Neuron (in vitro differentiated cells): Measurements from ENCODE around the gene PELI3.
"Not testable (repeated sequence)": the region's sequence is repeated elsewhere in the genome, so short reads cannot be mapped to it uniquely, and the experiment has no call there.

Experiments used
- H2AFZ ChIP-seq: one replicate; pipeline ENCODE4 v1.6.1; 2013; ENCODE audit warnings: low read depth, mild to moderate bottlenecking, inconsistent platforms, low read length, moderate library complexity
- H3K27me3 ChIP-seq: one replicate; pipeline ENCODE4 v1.6.1; 2013; ENCODE audit warnings: low read length; ENCODE audit not compliant: insufficient read depth
- H3K36me3 ChIP-seq: one replicate; pipeline ENCODE4 v1.6.1; 2013; ENCODE audit warnings: low read length; ENCODE audit not compliant: insufficient read depth
- H3K4me1 ChIP-seq: one replicate; pipeline ENCODE4 v1.6.1; 2013; ENCODE audit warnings: low read length; ENCODE audit not compliant: insufficient read depth
- H3K4me3 ChIP-seq: 2 replicates; pipeline ENCODE4 v1.5.1; 2013; ENCODE audit warnings: mild to moderate bottlenecking, low read length, moderate library complexity
- H3K9me3 ChIP-seq: one replicate; pipeline ENCODE4 v1.6.1; 2013; ENCODE audit warnings: low read length

PELI3 gene

DNA sequence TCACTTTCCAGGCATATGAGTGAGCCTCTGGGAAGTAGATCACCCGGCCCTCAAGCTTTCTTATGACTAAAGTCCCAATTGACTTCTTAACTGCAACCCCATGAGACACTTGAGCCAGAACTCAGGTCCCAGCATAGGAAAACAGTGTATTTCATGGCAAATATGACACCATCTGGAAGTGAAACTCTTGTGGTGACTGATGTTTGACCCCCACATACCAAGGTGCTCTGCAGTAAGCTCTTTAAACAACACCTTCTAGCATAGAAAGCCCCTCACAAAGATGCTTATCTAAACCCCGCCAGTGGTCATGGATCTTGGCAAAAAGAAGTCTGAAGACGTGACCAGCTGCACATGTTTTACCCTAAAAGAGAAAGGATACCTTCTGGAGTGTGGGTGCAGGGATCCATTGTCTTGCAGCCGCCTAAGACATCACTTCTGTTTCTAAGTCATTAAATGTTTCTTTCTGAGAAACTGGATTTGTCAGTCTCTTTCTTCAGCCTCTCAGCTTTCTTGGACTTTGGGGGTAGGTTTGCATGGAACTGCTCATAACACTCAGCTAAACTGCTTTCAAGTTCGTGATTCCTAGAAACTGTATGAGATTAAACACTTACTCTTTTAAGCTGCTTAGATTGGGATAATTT, 7.4 kb upstream of the PELI3 start:
- Histone ChIP-seq H3K4me1 (no peaks in the 10 kb centered on the region), H3K27me3 (no peaks in the 10 kb centered on the region), H3K4me3 (no peak overlapping the region), H2AFZ (no peak overlapping the region), H3K36me3 (no peaks in the 10 kb centered on the region), H3K9me3 (no peaks in the 10 kb centered on the region)

DNA sequence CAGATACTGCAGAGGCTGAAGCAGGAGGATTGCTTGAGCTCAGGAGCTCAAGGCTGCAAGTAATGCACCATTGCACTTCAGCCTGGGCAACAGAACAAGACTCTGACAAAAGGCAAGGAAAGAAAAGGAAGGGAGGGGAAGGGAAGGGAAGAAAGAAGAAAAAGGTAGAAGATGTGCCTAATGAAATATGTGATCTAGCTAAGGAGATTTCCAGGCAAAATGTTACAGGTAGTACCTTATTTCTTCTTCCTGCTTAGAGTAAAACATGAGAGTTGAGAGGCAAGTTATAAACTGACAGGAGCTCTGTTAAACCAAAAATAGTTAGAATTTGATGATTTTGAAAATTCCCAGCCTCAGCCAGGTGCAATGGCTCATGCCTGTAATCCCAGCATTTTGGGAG, 4.7 kb upstream of the PELI3 start:
- H3K4me1 ChIP-seq: no peaks in the 10 kb centered on the region
- no peak overlapping the region for H3K4me3 ChIP-seq
- no peaks in the 10 kb centered on the region for H3K27me3 ChIP-seq
- H3K9me3 ChIP-seq: no peaks in the 10 kb centered on the region
- H2AFZ ChIP-seq: no peak overlapping the region
- H3K36me3 ChIP-seq: no peaks in the 10 kb centered on the region

DNA sequence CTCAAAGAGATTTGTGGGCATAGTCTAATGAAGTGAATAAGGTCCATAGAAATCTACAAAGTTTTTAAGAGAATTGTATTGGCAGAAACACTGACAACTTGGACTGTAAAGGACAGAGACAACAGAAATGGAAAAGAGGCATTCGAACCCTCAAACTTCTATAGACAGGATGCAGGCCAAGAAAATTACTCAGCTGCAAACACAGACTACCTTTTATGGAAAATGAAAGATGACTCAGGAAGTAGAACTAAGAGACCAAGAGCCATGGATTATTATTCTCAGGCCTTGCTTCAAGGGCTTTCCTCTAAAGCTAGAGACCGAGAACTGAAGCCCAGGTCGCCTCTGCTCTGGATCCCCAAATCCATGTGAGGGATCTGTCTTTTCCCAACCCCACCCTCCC, 3.8 kb upstream of the PELI3 start:
- Histone ChIP-seq H3K4me1 (peaks cover 7% of the 10 kb centered on the region), H3K9me3 (no peaks in the 10 kb centered on the region), H3K27me3 (no peaks in the 10 kb centered on the region)

DNA sequence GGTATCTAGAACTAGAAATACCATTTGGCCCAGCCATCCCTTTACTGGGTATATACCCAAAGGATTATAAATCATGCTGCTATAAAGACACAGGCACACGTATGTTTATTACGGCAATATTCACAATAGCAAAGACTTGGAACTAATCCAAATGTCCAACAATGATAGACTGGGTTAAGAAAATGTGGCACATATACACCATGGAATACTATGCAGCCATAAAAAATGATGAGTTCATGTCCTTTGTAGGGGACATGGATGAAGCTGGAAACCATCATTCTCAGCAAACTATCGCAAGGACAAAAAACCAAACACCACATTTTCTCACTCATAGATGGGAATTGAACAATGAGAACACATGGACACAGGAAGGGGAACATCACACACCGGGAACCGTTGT, 2.6 kb upstream of the PELI3 start:
- H2AFZ ChIP-seq, H3K27me3 ChIP-seq, H3K36me3 ChIP-seq, H3K9me3 ChIP-seq, H3K4me3 ChIP-seq: not testable (repeated sequence)
- peaks cover 15% of the 10 kb centered on the region for H3K4me1 ChIP-seq

More for the DNA sequence above, 3.8 kb upstream of the PELI3 start:
- Histone ChIP-seq H3K4me3 (no peak overlapping the region), H2AFZ (no peak overlapping the region), H3K36me3 (no peaks in the 10 kb centered on the region)

DNA sequence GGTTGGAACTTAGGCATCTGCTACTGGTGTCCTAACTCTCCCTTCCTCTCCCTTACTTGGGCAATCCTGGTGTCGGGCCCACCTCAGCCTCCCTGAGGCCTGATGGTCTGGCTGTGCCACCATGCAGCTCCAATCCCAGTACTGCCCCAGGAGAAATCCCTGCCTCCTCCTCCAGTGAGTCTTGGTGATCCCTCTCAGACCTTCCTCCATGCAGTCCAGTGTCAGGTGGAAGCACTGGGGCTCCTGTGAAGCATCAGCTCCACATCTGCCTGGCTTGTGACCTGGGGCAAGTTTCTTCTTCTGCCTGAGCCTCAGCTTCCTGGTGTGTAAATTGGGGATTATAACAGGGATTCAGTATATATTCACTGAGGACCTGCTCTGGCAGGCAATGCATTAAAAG, 1.8 kb upstream of the PELI3 start:
- Histone ChIP-seq H3K4me1 (peaks cover 17% of the 10 kb centered on the region), H3K27me3 (no peaks in the 10 kb centered on the region), H3K4me3 (no peak overlapping the region), H3K36me3 (no peaks in the 10 kb centered on the region), H3K9me3 (no peaks in the 10 kb centered on the region), H2AFZ (no peak overlapping the region)

DNA sequence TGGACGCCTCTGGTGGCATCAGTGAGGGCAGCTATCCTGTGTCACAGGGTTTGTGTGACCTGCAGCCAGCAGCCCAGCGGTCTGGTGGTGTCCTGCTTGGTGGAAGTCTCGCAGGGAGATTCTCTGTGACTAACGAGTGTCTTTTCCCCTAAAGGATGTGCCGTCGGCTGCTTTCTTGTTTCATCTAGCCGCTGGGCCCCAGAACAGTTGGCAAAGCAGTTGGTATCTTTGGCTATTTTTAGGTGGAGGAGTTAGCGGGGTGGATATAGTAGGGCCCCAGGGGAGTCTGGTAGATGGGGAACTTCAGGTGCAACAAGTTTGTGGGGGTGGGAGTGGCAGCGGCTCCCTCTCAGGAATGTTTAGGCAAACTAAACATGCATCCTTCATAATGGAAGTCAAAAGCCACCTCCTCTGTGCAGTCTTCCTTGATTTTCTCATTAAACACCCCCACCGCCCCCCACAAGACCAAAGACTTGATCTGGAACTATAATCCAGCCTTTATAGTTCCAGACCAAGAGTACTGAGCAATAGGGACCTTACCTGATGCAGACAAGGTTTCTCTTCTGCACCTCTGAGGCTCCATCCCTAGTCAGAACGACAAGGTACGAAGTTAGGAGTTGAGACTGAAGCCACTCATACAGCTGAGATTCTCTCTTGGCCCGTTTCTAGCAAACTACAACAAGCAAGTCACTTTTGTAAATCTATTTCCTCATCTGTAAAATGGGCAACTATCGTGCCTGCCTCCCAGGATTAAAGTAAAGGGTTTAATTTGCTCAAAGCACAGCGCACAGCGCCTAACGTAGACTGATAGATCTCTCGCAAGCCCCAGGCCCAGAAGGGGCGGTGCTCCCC, 1.1 kb upstream of the PELI3 start:
- no peaks in the 10 kb centered on the region for H3K9me3 ChIP-seq
- H3K27me3 ChIP-seq: no peaks in the 10 kb centered on the region
- H3K36me3 ChIP-seq: no peaks in the 10 kb centered on the region
- peak overlapping the region; percentile 55 for H3K4me3 ChIP-seq
- peak overlapping the region; percentile 96 for H2AFZ ChIP-seq
- peaks cover 17% of the 10 kb centered on the region for H3K4me1 ChIP-seq

DNA sequence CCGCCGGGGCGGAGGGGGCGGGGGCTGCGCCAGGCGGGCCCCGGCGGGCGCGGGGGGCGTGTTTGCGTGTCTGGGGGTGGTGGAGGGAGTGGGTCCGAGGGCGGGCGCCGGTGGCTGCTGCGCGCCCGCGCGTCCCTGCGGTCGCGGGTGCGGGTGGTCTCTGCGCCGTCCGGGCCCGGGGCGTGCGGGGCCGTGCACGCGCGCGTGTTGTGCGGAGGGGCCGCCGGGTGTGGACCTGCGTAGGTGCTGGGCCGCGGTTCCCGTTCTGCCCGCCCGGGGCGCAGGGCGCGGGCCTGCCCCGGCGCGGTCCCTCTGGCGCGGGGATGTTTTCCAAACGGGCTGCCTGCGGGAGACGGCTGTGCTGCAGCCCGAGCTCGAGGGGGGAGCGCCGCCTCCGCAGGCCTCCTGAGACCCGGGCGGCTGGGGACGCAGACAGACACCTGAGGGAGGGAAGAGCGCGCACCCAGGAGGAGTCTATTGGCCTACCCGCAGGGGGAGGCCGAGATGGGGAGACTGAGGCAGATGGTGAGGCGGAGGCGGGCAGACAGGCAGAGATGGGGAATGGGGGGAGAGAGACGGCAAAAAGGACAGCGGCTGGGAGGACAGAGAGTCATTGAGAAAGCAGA, 442 bp downstream of the PELI3 start:
- Histone ChIP-seq H3K4me3 (peak overlapping the region; percentile 55), H2AFZ (peak overlapping the region; percentile 75), H3K27me3 (no peaks in the 10 kb centered on the region), H3K36me3 (peaks cover 8% of the 10 kb centered on the region), H3K4me1 (peaks cover 17% of the 10 kb centered on the region), H3K9me3 (no peaks in the 10 kb centered on the region)

DNA sequence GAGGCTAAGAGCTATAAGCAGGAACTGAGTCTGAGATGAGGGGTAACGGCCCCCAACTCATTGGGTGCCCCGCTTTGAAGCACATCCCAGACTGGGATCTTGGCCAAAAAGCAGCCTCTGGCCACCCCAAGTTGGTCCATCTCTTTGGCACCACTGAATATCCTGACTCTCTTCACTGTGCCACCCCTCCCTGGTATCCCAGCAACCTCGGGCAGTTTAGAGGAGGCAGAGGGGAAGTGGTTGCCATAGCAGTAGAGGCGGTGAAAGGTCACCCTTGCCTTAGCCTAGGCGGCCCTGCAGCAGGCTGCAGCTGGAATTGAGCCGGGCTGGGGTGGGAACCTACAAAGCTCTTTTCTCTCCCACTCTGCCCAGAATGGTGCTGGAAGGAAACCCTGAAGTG, 1.1 kb downstream of the PELI3 start:
- H3K9me3 ChIP-seq: no peaks in the 10 kb centered on the region
- H2AFZ ChIP-seq: peak overlapping the region; percentile 75
- H3K4me3 ChIP-seq: peak overlapping the region; percentile 55

DNA sequence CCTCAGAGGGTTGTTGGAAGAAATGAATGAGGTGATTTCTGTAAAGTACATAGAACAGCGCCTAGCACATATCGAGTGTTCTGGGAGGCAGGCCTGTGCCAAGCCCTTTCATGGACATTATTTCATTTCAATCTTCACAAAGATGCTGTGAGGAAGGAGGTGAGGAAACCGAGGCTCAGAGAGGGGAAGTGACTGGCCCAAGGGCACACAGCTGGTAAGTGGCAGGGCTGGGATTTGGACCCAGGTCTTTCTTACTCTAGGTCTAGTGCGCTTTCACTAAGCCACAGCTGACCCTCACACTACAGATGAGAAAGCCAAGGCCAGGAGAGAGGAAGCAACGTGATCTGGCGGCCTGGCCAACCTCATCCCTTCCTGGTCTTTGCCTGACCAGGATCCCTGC, 2.0 kb downstream of the PELI3 start:
- H3K27me3 ChIP-seq: no peaks in the 10 kb centered on the region
- no peak overlapping the region for H2AFZ ChIP-seq
- H3K9me3 ChIP-seq: no peaks in the 10 kb centered on the region
- H3K36me3 ChIP-seq: peaks cover 19% of the 10 kb centered on the region
- H3K4me1 ChIP-seq: peaks cover 17% of the 10 kb centered on the region
- no peak overlapping the region for H3K4me3 ChIP-seq

More for the DNA sequence above, 1.1 kb downstream of the PELI3 start:
- Histone ChIP-seq H3K27me3 (no peaks in the 10 kb centered on the region), H3K4me1 (peaks cover 17% of the 10 kb centered on the region), H3K36me3 (peaks cover 14% of the 10 kb centered on the region)

DNA sequence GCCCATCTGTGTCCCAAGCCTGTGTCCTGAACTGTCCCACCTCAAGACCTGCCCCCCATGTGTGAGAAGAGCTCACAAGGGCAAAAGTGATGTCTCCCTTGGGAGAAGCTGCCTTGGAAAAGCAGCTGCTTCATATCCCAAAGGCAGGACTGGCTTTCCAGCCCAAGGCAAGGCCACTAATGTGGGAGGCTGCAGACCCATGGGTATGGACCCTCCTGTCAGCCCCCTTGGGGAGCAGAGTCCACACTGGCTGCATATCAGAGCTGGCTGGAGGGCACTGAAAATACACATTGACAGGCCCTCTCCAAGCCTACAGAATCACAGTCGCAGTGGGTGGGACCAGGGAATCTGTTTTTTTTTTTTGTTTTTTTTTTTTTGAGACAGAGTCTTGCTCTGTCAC, 2.7 kb downstream of the PELI3 start:
- H2AFZ ChIP-seq: no peak overlapping the region
- peaks cover 26% of the 10 kb centered on the region for H3K36me3 ChIP-seq
- H3K4me1 ChIP-seq: peaks cover 17% of the 10 kb centered on the region
- no peaks in the 10 kb centered on the region for H3K9me3 ChIP-seq
- no peak overlapping the region for H3K4me3 ChIP-seq
- no peaks in the 10 kb centered on the region for H3K27me3 ChIP-seq

DNA sequence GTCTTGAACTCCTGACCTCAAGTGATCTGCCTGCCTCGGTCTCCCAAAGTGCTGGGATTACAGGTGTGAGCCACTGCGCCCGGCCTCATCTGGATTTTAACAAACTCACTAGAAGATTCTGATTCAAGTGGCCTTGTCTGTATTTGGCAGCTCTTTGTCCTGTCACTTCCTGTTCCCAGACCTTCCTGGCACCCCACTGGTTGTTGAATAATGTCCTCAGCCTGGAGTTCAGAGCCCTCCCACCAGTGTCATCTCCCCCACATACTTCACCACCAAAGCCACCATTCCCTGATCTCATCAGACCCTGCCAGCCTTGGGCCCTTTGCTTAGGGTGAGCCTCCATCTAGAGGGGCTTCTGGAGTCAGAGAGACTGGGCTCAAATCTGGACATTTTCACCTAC, 3.3 kb downstream of the PELI3 start:
- no peak overlapping the region for H3K4me3 ChIP-seq
- peaks cover 29% of the 10 kb centered on the region for H3K36me3 ChIP-seq
- no peaks in the 10 kb centered on the region for H3K9me3 ChIP-seq
- peaks cover 17% of the 10 kb centered on the region for H3K4me1 ChIP-seq
- H3K27me3 ChIP-seq: no peaks in the 10 kb centered on the region
- no peak overlapping the region for H2AFZ ChIP-seq

DNA sequence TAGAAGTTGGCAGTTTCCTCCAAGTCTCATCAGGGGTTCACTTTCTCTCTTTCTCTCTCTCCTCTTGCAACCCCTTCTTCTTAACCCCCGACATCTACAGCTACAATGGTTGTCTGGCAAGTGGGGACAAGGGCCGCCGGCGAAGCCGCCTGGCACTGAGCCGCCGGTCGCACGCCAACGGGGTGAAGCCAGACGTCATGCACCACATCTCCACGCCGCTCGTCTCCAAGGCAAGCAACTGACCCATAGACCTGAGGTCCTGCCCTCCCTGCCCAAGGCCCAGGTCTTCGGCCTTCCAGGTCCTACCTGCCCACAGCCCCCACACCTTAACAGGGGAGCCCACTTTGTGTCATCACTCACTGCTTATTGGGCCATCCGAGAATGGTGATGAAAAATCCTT, 4.4 kb downstream of the PELI3 start:
- Histone ChIP-seq H3K4me1 (peaks cover 17% of the 10 kb centered on the region), H3K4me3 (no peak overlapping the region), H3K36me3 (peaks cover 34% of the 10 kb centered on the region), H2AFZ (no peak overlapping the region), H3K9me3 (no peaks in the 10 kb centered on the region), H3K27me3 (no peaks in the 10 kb centered on the region)

DNA sequence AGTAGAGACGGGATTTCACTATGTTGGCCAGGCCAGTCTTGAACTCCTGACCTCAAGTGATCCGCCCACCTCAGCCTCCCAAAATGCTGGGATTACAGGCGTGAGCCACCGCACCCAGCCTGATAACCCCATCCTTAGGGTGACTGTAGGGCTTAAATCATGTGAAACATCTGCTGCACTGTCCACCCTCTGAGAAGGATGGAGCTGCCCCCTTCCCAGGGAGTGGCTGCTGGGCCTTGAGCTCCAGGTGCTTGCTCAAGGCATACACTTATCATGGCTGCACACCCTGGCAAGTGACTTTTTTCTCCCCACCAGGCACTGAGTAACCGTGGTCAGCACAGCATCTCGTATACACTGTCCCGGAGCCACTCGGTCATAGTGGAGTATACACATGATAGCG, 5.3 kb downstream of the PELI3 start:
- H3K9me3 ChIP-seq: no peaks in the 10 kb centered on the region
- no peak overlapping the region for H2AFZ ChIP-seq
- peaks cover 17% of the 10 kb centered on the region for H3K4me1 ChIP-seq
- no peak overlapping the region for H3K4me3 ChIP-seq
- H3K27me3 ChIP-seq: no peaks in the 10 kb centered on the region
- peaks cover 38% of the 10 kb centered on the region for H3K36me3 ChIP-seq
